HEK293 (cell line): ENCODE measurements around the gene PLA2G4A.

ENCODE experiments used
- CTCF ChIA-PET: fragments of 350-600 bp; formaldehyde crosslinking; extraction: SDS; loops from one replicate; lab custom pipeline; 2021; ENCODE audit warnings: antibody characterized with exemption; lab: Yijun Ruan, JAX
- POLR2A ChIA-PET: fragments of 300-600 bp; formaldehyde crosslinking; extraction: SDS; loops from one replicate; lab custom pipeline; 2020; ENCODE audit warnings: antibody characterized with exemption, inconsistent platforms; lab: Yijun Ruan, JAX
- H3K27ac ChIP-seq: fragments of 200-500 bp; sonication (Bioruptor generic); 2 replicates; pipeline ENCODE4 v1.5.1; 2014; ENCODE audit warnings: low read depth, low read length, control low read depth, inconsistent platforms; ENCODE audit errors: extremely low read depth
- H3K36me3 ChIP-seq, 2 experiments: fragments of 200-500 bp in 1 of 2; sonication (Bioruptor generic) in 1 of 2; 1 replicate in 1 of 2; 2 replicates in 1 of 2; pipeline ENCODE4 v1.5.1; 2014 to 2017; ENCODE audit warnings: inconsistent platforms in 2 of 2, low read length in 2 of 2; ENCODE audit not compliant: control insufficient read depth in 2 of 2, insufficient read depth in 1 of 2
- H3K4me1 ChIP-seq: fragments of 200-500 bp; sonication (Bioruptor generic); 2 replicates; pipeline ENCODE4 v1.5.1; 2014; ENCODE audit warnings: mild to moderate bottlenecking, low read length, inconsistent platforms; ENCODE audit not compliant: control insufficient read depth, insufficient read depth
- H3K4me3 ChIP-seq: 2 replicates; pipeline ENCODE4 v1.5.1; 2011; ENCODE audit warnings: low read depth, mild to moderate bottlenecking, control low read depth, low read length, moderate library complexity
- H3K9me3 ChIP-seq: fragments of 200-500 bp; sonication (Bioruptor generic); 2 replicates; pipeline ENCODE4 v1.5.1; 2014; ENCODE audit warnings: low read depth, low read length, inconsistent platforms; ENCODE audit not compliant: control insufficient read depth, insufficient read depth
- FEZF1 ChIP-seq: fragments of 450-650 bp; formaldehyde crosslinking; IDR thresholded peaks from 2 replicates; pipeline ENCODE4 v1.5.1; 2016; ENCODE audit warnings: missing biosample characterization, missing genetic modification characterization
- KLF16 ChIP-seq: fragments of 450-650 bp; formaldehyde crosslinking; IDR thresholded peaks from 2 replicates; pipeline ENCODE4 v1.5.1; 2017; ENCODE audit warnings: missing biosample characterization, missing genetic modification characterization
- MYNN ChIP-seq: fragments of 450-650 bp; formaldehyde crosslinking; IDR thresholded peaks from 2 replicates; pipeline ENCODE4 v1.5.1; 2016; ENCODE audit warnings: missing biosample characterization, missing genetic modification characterization, borderline replicate concordance
- MZF1 ChIP-seq: fragments of 450-650 bp; formaldehyde crosslinking; IDR thresholded peaks from 2 replicates; pipeline ENCODE4 v1.5.1; 2017; ENCODE audit warnings: missing biosample characterization, missing genetic modification characterization, borderline replicate concordance
- REPIN1 ChIP-seq: fragments of 450-650 bp; formaldehyde crosslinking; IDR thresholded peaks from 2 replicates; pipeline ENCODE4 v1.5.1; 2017; ENCODE audit warnings: missing biosample characterization, missing genetic modification characterization, low read depth
- SCRT2 ChIP-seq: fragments of 450-650 bp; formaldehyde crosslinking; IDR thresholded peaks from 2 replicates; pipeline ENCODE4 v1.5.1; 2016; ENCODE audit warnings: missing biosample characterization, missing genetic modification characterization
- SP7 ChIP-seq: fragments of 450-650 bp; formaldehyde crosslinking; IDR thresholded peaks from 2 replicates; pipeline ENCODE4 v1.5.1; 2016; ENCODE audit warnings: missing biosample characterization, missing genetic modification characterization
- YY2 ChIP-seq: fragments of 450-650 bp; formaldehyde crosslinking; IDR thresholded peaks from 2 replicates; pipeline ENCODE4 v1.5.1; 2016; ENCODE audit warnings: missing biosample characterization, missing genetic modification characterization
- ZBTB17 ChIP-seq: fragments of 450-650 bp; formaldehyde crosslinking; IDR thresholded peaks from 2 replicates; pipeline ENCODE4 v1.5.1; 2016; ENCODE audit warnings: missing biosample characterization, missing genetic modification characterization
- ZBTB20 ChIP-seq: fragments of 450-650 bp; formaldehyde crosslinking; IDR thresholded peaks from 2 replicates; pipeline ENCODE4 v1.5.1; 2016; ENCODE audit warnings: missing biosample characterization, missing genetic modification characterization
- ZBTB7A ChIP-seq: fragments of 450-650 bp; formaldehyde crosslinking; IDR thresholded peaks from 2 replicates; pipeline ENCODE4 v1.5.1; 2016; ENCODE audit warnings: low read depth, missing biosample characterization, missing genetic modification characterization
- ZNF10 ChIP-seq: fragments of 450-650 bp; formaldehyde crosslinking; IDR thresholded peaks from 2 replicates; pipeline ENCODE4 v1.5.1; 2017; ENCODE audit warnings: missing biosample characterization, missing genetic modification characterization
- ZNF146 ChIP-seq: fragments of 450-650 bp; formaldehyde crosslinking; IDR thresholded peaks from 2 replicates; pipeline ENCODE4 v1.5.1; 2016; ENCODE audit warnings: missing biosample characterization, missing genetic modification characterization
- ZNF157 ChIP-seq: fragments of 450-650 bp; formaldehyde crosslinking; IDR thresholded peaks from 2 replicates; pipeline ENCODE4 v1.5.1; 2016; ENCODE audit warnings: missing biosample characterization, missing genetic modification characterization
- ZNF239 ChIP-seq: fragments of 450-650 bp; formaldehyde crosslinking; IDR thresholded peaks from 2 replicates; pipeline ENCODE4 v1.5.1; 2016; ENCODE audit warnings: missing biosample characterization, missing genetic modification characterization
- ZNF248 ChIP-seq: fragments of 450-650 bp; formaldehyde crosslinking; IDR thresholded peaks from 2 replicates; pipeline ENCODE4 v1.5.1; 2017; ENCODE audit warnings: missing biosample characterization, missing genetic modification characterization
- ZNF391 ChIP-seq: fragments of 450-650 bp; formaldehyde crosslinking; IDR thresholded peaks from 2 replicates; pipeline ENCODE4 v1.5.1; 2016; ENCODE audit warnings: low read depth, missing biosample characterization, missing genetic modification characterization, borderline replicate concordance
- ZNF501 ChIP-seq: fragments of 450-650 bp; formaldehyde crosslinking; IDR thresholded peaks from 2 replicates; pipeline ENCODE4 v1.5.1; 2016; ENCODE audit warnings: missing biosample characterization, missing genetic modification characterization
- ZNF530 ChIP-seq: fragments of 450-650 bp; formaldehyde crosslinking; IDR thresholded peaks from 2 replicates; pipeline ENCODE4 v1.5.1; 2016; ENCODE audit warnings: low read depth, missing biosample characterization, missing genetic modification characterization
- ZNF548 ChIP-seq: fragments of 450-650 bp; formaldehyde crosslinking; IDR thresholded peaks from 2 replicates; pipeline ENCODE4 v1.5.1; 2016; ENCODE audit warnings: missing biosample characterization, missing genetic modification characterization
- ZNF558 ChIP-seq: fragments of 450-650 bp; formaldehyde crosslinking; IDR thresholded peaks from 2 replicates; pipeline ENCODE4 v1.5.1; 2016; ENCODE audit warnings: missing biosample characterization, missing genetic modification characterization
- ZNF560 ChIP-seq: fragments of 450-650 bp; formaldehyde crosslinking; IDR thresholded peaks from 2 replicates; pipeline ENCODE4 v1.5.1; 2017; ENCODE audit warnings: missing biosample characterization, missing genetic modification characterization, borderline replicate concordance
- ZNF610 ChIP-seq: fragments of 450-650 bp; formaldehyde crosslinking; IDR thresholded peaks from 2 replicates; pipeline ENCODE4 v1.5.1; 2016; ENCODE audit warnings: missing biosample characterization, missing genetic modification characterization, borderline replicate concordance
- ZNF621 ChIP-seq: fragments of 450-650 bp; formaldehyde crosslinking; IDR thresholded peaks from 2 replicates; pipeline ENCODE4 v1.5.1; 2017; ENCODE audit warnings: missing biosample characterization, missing genetic modification characterization
- ZNF701 ChIP-seq: fragments of 450-650 bp; formaldehyde crosslinking; IDR thresholded peaks from 2 replicates; pipeline ENCODE4 v1.5.1; 2016; ENCODE audit warnings: missing biosample characterization, missing genetic modification characterization
- ZNF768 ChIP-seq: fragments of 450-650 bp; formaldehyde crosslinking; IDR thresholded peaks from 2 replicates; pipeline ENCODE4 v1.5.1; 2018; ENCODE audit warnings: missing biosample characterization, mild to moderate bottlenecking, missing genetic modification characterization
- ZNF792 ChIP-seq: fragments of 450-650 bp; formaldehyde crosslinking; IDR thresholded peaks from 2 replicates; pipeline ENCODE4 v1.5.1; 2016; ENCODE audit warnings: missing biosample characterization, missing genetic modification characterization
- TF ChIP-seq, protein P1 (sequence below): fragments of 450-650 bp; formaldehyde crosslinking; IDR thresholded peaks from 2 replicates; pipeline ENCODE4 v1.5.1; 2016; ENCODE audit warnings: missing biosample characterization, missing genetic modification characterization
- TF ChIP-seq, protein P2 (sequence below): fragments of 450-650 bp; formaldehyde crosslinking; IDR thresholded peaks from 2 replicates; pipeline ENCODE4 v1.5.1; 2016; ENCODE audit warnings: missing biosample characterization, missing genetic modification characterization
- TF ChIP-seq, protein P3 (sequence below): fragments of 450-650 bp; formaldehyde crosslinking; IDR thresholded peaks from 2 replicates; pipeline ENCODE4 v1.5.1; 2016; ENCODE audit warnings: missing biosample characterization, missing genetic modification characterization
- TF ChIP-seq, protein P4 (sequence below): fragments of 450-650 bp; formaldehyde crosslinking; IDR thresholded peaks from 2 replicates; pipeline ENCODE4 v1.5.1; 2016; ENCODE audit warnings: missing biosample characterization, missing genetic modification characterization

PLA2G4A gene

DNA sequence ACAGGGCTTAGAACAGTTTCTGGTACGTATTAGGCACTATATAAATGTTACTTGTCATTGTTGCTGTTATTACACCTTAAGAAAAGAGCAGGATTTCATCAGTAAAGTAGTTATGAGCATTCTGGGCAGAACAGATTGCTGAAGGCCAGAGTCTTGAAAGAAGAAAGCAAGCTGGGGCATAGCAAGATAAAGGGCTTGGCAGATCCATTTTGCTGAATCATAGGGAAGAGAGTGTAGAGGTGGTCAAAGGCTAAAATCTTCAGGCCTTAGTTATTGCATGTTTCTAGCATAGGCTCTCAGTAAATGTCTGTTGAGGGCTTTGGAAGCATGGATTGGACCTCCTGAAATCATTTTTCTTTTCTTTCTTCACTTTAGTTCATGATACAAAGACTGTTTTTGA, 67.5 kb downstream of the PLA2G4A start (continued):
- TF ChIP-seq, protein P1, sequence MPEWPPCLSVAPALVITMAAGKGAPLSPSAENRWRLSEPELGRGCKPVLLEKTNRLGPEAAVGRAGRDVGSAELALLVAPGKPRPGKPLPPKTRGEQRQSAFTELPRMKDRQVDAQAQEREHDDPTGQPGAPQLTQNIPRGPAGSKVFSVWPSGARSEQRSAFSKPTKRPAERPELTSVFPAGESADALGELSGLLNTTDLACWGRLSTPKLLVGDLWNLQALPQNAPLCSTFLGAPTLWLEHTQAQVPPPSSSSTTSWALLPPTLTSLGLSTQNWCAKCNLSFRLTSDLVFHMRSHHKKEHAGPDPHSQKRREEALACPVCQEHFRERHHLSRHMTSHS (tag by site-specific recombination): no peak
- TF ChIP-seq ZNF239 (tag by site-specific recombination) (no peak), ZNF146 (tag by site-specific recombination) (no peak), SCRT2 (tag by site-specific recombination) (no peak)
- TF ChIP-seq, protein P2, sequence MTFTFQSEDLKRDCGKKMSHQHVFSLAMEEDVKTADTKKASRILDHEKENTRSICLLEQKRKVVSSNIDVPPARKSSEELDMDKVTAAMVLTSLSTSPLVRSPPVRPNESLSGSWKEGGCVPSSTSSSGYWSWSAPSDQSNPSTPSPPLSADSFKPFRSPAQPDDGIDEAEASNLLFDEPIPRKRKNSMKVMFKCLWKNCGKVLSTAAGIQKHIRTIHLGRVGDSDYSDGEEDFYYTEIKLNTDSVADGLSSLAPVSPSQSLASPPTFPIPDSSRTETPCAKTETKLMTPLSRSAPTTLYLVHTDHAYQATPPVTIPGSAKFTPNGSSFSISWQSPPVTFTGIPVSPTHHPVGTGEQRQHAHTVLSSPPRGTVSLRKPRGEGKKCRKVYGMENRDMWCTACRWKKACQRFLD (tag by site-specific recombination): no peak

DNA sequence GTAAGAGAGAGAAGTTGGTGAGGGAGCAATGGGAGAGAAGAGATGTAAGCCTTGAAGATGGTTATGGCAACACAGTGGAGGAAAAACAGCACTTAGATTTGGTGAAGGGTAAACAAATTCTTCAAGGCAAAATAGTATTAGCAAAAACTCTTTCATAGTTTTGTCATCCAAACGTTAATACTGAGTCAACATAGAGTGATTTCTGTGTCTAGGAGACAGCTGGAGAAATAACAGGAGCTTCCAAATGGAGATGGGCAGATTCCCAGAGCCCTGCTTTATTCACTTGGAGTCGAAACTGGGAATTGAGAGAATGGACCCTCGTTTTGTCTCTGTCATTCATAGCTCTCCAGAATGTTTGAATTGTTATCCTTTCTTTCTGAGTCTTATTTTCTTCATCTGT, 68.3 kb downstream of the PLA2G4A start:
- Histone ChIP-seq H3K9me3 (no peaks in the 10 kb centered on the region), H3K27ac (no peak overlapping the region), H3K36me3 (no peaks in the 10 kb centered on the region)
- POLR2A ChIA-PET: no interaction called here
- TF ChIP-seq ZNF768 (tag by site-specific recombination) (no peak), ZNF391 (tag by site-specific recombination) (no peak), MYNN (tag by site-specific recombination) (no peak), ZNF10 (tag by site-specific recombination) (no peak), ZNF621 (tag by site-specific recombination) (no peak), FEZF1 (no peak), ZNF560 (tag by site-specific recombination) (no peak), ZNF558 (tag by site-specific recombination) (no peak), ZBTB17 (tag by site-specific recombination) (no peak), KLF16 (tag by site-specific recombination) (no peak), REPIN1 (tag by site-specific recombination) (no peak), ZBTB7A (tag by site-specific recombination) (no peak), ZNF530 (tag by site-specific recombination) (no peak), ZNF792 (tag by site-specific recombination) (no peak), ZNF610 (tag by site-specific recombination) (no peak), MZF1 (no peak), ZNF501 (tag by site-specific recombination) (no peak)
- TF ChIP-seq, protein P3, sequence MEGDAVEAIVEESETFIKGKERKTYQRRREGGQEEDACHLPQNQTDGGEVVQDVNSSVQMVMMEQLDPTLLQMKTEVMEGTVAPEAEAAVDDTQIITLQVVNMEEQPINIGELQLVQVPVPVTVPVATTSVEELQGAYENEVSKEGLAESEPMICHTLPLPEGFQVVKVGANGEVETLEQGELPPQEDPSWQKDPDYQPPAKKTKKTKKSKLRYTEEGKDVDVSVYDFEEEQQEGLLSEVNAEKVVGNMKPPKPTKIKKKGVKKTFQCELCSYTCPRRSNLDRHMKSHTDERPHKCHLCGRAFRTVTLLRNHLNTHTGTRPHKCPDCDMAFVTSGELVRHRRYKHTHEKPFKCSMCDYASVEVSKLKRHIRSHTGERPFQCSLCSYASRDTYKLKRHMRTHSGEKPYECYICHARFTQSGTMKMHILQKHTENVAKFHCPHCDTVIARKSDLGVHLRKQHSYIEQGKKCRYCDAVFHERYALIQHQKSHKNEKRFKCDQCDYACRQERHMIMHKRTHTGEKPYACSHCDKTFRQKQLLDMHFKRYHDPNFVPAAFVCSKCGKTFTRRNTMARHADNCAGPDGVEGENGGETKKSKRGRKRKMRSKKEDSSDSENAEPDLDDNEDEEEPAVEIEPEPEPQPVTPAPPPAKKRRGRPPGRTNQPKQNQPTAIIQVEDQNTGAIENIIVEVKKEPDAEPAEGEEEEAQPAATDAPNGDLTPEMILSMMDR: no peak
- TF ChIP-seq, all 188 proteins: peak for 0
- Histone ChIP-seq H3K4me3 (no peak overlapping the region), H3K4me1 (no peaks in the 10 kb centered on the region)
- CTCF ChIA-PET: interaction anchor here (0.6 kb wide), 1 partner anchor 12 kb away, joined by 5 read pairs; no protein-coding TSS in a partner anchor

DNA sequence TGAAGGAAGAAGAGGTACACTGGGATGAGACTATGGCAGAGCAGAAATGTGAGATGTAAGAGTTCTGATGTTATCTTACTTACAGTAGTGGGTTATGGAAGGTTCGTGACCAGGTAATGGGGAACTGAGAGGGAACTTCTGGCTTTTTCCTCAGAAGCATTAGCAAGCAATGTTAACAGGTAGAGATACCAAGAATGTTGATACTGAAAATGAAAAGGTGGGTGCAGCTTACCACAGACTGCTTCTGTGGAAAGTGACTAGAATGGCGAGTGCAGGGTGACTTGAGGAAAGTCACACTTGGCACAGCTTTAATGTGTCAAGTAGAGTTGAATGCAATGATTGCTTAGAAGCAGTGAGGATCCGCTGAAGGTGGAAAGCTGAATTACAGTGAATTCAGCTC, 70.8 kb downstream of the PLA2G4A start:
- Histone ChIP-seq H3K4me1 (no peaks in the 10 kb centered on the region), H3K27ac (no peak overlapping the region), H3K36me3 (no peaks in the 10 kb centered on the region), H3K4me3 (no peak overlapping the region), H3K9me3 (no peaks in the 10 kb centered on the region)
- CTCF ChIA-PET: no interaction called here
- POLR2A ChIA-PET: no interaction called here
- TF ChIP-seq ZNF701 (tag by site-specific recombination) (no peak), ZBTB17 (tag by site-specific recombination) (no peak), ZBTB20 (no peak), ZNF501 (tag by site-specific recombination) (no peak), YY2 (tag by site-specific recombination) (no peak), ZNF248 (tag by site-specific recombination) (no peak), SP7 (tag by site-specific recombination) (no peak), ZNF548 (tag by site-specific recombination) (no peak), ZNF157 (tag by site-specific recombination) (no peak)
- TF ChIP-seq, protein P4, sequence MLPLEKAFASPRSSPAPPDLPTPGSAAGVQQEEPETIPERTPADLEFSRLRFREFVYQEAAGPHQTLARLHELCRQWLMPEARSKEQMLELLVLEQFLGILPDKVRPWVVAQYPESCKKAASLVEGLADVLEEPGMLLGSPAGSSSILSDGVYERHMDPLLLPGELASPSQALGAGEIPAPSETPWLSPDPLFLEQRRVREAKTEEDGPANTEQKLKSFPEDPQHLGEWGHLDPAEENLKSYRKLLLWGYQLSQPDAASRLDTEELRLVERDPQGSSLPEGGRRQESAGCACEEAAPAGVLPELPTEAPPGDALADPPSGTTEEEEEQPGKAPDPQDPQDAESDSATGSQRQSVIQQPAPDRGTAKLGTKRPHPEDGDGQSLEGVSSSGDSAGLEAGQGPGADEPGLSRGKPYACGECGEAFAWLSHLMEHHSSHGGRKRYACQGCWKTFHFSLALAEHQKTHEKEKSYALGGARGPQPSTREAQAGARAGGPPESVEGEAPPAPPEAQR (tag by site-specific recombination): no peak
